Liver (tissue), 3 donors: ENCODE data around the gene CRK.

Experiments
- ATF3 ChIP-seq: IDR thresholded peaks from 2 replicates; pipeline ENCODE4 v1.6.1; 2016; ENCODE audit warnings: antibody characterized with exemption
- EGR1 ChIP-seq, 2 donors: IDR thresholded peaks; 2 replicates each; pipeline ENCODE4 v1.6.1; 2016 to 2018; ENCODE audit warnings: antibody characterized with exemption in 2 of 2, low read depth in 2 of 2
- GABPA ChIP-seq, 2 donors: IDR thresholded peaks in 1 of 2; conservative IDR thresholded peaks in 1 of 2; 2 replicates each; pipeline ENCODE4 v1.6.1; 2016; ENCODE audit warnings: antibody characterized with exemption in 2 of 2, mild to moderate bottlenecking in 1 of 2, moderate library complexity in 1 of 2
- JUND ChIP-seq, 2 donors: IDR thresholded peaks; 2 replicates each; pipeline ENCODE4 v1.6.1; 2016; ENCODE audit warnings: antibody characterized with exemption in 2 of 2
- RAD21 ChIP-seq, 2 donors: IDR thresholded peaks; 2 replicates each; pipeline ENCODE4 v1.6.1; 2016; ENCODE audit warnings: antibody characterized with exemption in 2 of 2, mild to moderate bottlenecking in 2 of 2
- REST ChIP-seq: IDR thresholded peaks from 2 replicates; pipeline ENCODE4 v1.6.1; 2016; ENCODE audit warnings: antibody characterized with exemption, mild to moderate bottlenecking
- RXRA ChIP-seq, 2 donors: IDR thresholded peaks; 2 replicates each; pipeline ENCODE4 v1.6.1; 2017 to 2018; ENCODE audit warnings: antibody characterized with exemption in 2 of 2, mild to moderate bottlenecking in 1 of 2
- SP1 ChIP-seq: IDR thresholded peaks from 2 replicates; pipeline ENCODE4 v1.6.1; 2018; ENCODE audit warnings: antibody characterized with exemption, mild to moderate bottlenecking
- TAF1 ChIP-seq: conservative IDR thresholded peaks from 2 replicates; pipeline ENCODE4 v1.6.1; 2016; ENCODE audit warnings: antibody characterized with exemption, mild to moderate bottlenecking
- YY1 ChIP-seq: IDR thresholded peaks from 2 replicates; pipeline ENCODE4 v1.6.1; 2016; ENCODE audit warnings: antibody characterized with exemption, mild to moderate bottlenecking
- TF ChIP-seq, protein P1 (sequence below): fragments of 150-350 bp; IDR thresholded peaks from 2 replicates; pipeline ENCODE4 v1.5.1; 2017; ENCODE audit warnings: improper control_type of control experiment, low read depth, low read length; ENCODE audit not compliant: missing input control
- TF ChIP-seq, protein P2 (sequence below): IDR thresholded peaks from 2 replicates; pipeline ENCODE4 v1.6.1; 2016; ENCODE audit warnings: antibody characterized with exemption
- donor health status: healthy.
- donor health status: healthy.

- TF ChIP-seq REST: no peak
- no peak for TF ChIP-seq YY1
- TF ChIP-seq, protein P1, sequence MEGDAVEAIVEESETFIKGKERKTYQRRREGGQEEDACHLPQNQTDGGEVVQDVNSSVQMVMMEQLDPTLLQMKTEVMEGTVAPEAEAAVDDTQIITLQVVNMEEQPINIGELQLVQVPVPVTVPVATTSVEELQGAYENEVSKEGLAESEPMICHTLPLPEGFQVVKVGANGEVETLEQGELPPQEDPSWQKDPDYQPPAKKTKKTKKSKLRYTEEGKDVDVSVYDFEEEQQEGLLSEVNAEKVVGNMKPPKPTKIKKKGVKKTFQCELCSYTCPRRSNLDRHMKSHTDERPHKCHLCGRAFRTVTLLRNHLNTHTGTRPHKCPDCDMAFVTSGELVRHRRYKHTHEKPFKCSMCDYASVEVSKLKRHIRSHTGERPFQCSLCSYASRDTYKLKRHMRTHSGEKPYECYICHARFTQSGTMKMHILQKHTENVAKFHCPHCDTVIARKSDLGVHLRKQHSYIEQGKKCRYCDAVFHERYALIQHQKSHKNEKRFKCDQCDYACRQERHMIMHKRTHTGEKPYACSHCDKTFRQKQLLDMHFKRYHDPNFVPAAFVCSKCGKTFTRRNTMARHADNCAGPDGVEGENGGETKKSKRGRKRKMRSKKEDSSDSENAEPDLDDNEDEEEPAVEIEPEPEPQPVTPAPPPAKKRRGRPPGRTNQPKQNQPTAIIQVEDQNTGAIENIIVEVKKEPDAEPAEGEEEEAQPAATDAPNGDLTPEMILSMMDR: no peak
- no peak for TF ChIP-seq TAF1
- no peak for TF ChIP-seq RXRA (IDR thresholded peaks at IDR 0.05)
- TF ChIP-seq GABPA (IDR thresholded peaks at IDR 0.05 in 1 of 2, conservative IDR thresholded peaks at IDR 0.05 in 1 of 2): no peak
- TF ChIP-seq EGR1 (IDR thresholded peaks at IDR 0.05; ENCODE audit: low read depth in 2 of 2): no peak
- TF ChIP-seq SP1: no peak
- no peak for TF ChIP-seq JUND (IDR thresholded peaks at IDR 0.05)
- TF ChIP-seq, protein P2, sequence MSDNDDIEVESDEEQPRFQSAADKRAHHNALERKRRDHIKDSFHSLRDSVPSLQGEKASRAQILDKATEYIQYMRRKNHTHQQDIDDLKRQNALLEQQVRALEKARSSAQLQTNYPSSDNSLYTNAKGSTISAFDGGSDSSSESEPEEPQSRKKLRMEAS: no peak
- TF ChIP-seq RAD21 (IDR thresholded peaks at IDR 0.05): no peak
- no peak for TF ChIP-seq ATF3
Measured at GRCh38 chr17:1398931-1399678, 56.9 kb downstream of the CRK start.
